NCI-H748 (cell line): Measurements from ENCODE around the gene HSPA1L.
"Not testable (repeated sequence)": the region's sequence is repeated elsewhere in the genome, so short reads cannot be mapped to it uniquely, and the experiment has no call there.

ENCODE experiments used
- DNase-seq: peaks from one replicate; lab custom pipeline; 2025; ENCODE audit not compliant: unreplicated experiment; lab: John Stamatoyannopoulos, UW

HSPA1L gene

GRCh38 chr6:31815025-31815838, at the start of gene HSPA1L, which contains the start of gene HSPA1A:
TSS of gene HSPA1L (minus strand) at chr6:31815283. CDS start at chr6:31811972, 3,311 bp downstream.
TSS of gene HSPA1A (plus strand) at chr6:31815543. CDS start at chr6:31815757, 214 bp downstream.
- peak; percentile 99 for DNase-seq

DNA sequence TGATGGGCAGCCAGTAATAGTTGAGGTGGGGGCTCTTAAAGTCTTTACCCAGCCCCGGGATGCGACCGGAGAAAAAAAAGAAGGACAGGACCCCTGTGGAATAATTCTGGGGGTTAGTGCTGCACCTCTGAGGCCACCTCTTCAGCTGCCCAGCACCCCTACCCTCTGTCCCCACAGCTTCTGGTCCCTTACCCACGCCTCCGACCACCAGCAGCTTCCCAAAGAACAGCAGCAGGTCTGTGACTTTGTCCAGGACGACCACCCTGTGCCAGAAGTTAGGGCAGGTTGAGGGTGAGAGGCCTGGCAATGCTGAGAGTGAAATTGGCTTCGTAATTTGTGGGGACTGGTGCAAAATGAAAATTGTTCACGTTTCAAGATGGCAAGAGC, 49.7 kb upstream of the HSPA1L start:
- DNase-seq, result no peak

GRCh38 chr6:31864123-31864562, 49.1 kb upstream of the HSPA1L start:
- DNase-seq, result not testable (repeated sequence)

DNA sequence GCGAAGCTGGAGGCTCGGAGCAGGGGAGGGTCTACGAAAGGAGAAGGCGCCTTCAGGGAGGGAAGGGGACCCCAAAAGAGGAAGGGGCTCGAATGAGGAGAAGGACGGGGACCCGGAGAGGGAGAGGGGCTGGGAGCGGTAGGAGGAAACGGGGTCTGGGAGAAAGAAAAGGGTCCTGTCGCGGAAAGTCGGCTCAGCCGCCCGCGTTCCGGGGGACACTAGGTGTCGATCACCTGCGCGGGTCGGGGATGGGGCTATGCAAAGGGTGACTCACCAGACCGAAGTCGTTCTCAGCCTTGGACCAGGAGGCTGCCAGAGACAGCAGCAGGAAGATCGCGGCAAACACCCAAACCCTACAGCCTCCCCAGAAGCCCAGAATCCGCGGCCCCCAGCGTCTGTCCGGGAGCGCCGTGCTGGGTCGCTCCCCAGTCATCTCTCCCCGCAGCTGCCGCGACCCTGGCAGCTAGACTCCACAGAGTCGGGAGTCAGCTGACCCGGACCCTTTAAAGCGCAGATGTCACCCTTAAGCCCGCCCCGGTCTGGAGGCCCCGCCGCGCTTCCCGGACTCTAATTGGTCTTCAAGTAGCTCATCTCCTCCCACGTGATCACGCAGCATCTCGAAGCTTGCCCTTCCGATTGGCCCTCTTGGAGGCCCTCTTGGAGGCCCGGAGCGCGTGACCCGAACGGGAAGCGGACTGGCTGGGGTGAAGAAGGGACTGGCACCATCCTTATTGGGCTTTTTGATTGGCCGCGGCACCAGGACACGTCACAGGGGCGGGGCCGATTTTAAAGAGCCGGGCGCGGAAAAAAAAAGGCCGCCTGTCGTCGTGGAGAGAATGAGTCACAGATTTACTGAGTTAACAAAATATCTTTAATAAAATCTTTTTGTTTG, 47.5 kb upstream of the HSPA1L start, which contains the start of gene NEU1:
NEU1 (minus strand) TSS at position 478 of the 892 bp plus-strand sequence; CDS start at position 433, 45 bp downstream.
- DNase-seq, result peak; percentile 100

GRCh38 chr6:31861919-31862343, 46.8 kb upstream of the HSPA1L start:
- DNase-seq, result peak; percentile 36

DNA sequence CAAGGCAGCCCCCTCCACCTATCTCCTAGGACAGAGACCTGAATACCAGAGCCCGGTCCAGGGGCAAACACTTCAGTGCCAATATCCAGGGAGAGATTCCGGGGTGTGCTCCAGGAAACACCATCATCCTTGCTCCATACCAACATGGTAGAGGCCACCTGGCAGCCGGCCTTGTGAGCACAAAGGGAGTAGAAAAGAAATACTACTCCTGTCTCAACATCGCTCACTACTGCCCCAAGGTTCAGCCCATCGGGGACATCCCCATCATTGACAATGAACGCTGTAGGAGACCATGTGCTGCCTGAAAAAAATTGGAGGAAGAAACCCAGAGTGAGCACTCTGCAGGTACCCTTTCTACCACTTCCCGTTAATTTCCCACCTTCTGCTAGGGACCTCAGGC, 46.1 kb upstream of the HSPA1L start:
- DNase-seq, result no peak

- DNase-seq, result no peak
Measured at GRCh38 chr6:31860349-31860748, 45.3 kb upstream of the HSPA1L start.

GRCh38 chr6:31859923-31860322, 44.8 kb upstream of the HSPA1L start:
- no peak for DNase-seq

DNA sequence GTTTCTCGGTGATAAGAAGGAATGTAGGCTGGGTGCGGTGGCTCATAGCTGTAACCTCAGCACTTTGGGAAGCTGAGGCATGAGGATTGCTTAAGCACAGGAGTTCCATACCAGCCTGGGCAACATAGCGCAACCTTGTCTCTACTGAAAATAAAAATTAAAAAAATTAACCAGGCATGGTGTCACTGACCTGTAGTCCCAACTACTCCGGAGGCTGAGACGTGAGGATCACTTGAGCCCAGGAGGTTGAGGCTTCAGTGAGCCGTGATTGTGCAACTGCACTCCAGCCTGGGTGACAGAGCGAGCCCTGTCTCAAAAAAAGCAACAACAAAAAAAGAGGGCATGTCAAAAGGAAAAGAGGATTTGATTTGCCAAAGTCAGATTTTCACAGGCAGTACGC, 43.6 kb upstream of the HSPA1L start:
- DNase-seq, result no peak

- not testable (repeated sequence) for DNase-seq
Measured at GRCh38 chr6:31857774-31858173, 42.7 kb upstream of the HSPA1L start.

DNA sequence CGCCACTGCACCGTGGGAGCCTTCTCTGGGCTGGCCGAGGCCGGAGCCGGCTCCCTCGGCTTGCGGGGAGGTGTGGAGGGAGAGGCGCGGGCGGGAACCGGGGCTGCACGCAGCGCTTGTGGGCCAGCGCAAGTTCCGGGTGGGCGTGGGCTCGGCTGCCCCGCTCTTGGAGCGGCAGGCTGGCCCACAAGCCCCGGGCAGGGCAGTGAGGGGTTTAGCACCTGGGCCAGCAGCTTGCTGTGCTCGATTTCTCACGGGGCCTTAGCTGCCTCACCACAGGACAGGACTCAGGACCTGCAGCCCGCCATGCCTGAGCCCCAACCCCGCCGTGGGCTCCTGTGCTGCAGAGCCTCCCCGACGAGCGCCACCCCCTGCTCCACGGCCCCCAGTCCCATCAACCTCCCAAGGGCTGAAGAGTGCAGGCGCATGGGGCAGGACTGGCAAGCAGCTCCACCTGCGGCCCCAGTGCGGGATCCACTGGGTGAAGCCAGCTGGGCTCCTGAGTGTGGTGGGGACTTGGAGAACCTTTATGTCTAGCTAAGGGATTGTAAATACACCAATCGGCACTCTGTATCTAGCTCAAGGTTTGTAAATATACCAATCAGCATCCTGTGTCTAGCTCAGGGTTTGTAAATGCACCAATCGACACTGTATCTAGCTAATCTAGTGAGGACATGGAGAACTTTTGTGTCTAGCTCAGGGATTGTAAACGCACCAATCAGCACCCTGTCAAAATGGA, 37.1 kb upstream of the HSPA1L start:
- DNase-seq, result not testable (repeated sequence)

DNA sequence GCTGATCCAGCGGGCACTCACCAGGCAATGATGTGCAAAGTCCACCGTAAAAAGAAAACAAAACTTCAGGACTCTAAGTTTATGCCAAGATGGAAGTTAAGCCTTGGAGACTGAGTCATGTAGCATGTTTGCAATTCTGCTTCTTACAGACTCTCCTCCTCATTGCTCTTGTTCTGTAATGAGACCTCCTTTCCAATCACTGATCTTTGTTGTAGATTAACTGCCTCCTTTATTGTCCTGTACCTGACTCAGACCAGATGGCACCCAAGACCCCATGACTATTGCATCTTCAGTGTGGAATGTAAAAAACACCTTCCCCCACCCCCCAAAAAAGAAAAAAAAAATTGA, 36.4 kb upstream of the HSPA1L start:
- no peak for DNase-seq

DNA sequence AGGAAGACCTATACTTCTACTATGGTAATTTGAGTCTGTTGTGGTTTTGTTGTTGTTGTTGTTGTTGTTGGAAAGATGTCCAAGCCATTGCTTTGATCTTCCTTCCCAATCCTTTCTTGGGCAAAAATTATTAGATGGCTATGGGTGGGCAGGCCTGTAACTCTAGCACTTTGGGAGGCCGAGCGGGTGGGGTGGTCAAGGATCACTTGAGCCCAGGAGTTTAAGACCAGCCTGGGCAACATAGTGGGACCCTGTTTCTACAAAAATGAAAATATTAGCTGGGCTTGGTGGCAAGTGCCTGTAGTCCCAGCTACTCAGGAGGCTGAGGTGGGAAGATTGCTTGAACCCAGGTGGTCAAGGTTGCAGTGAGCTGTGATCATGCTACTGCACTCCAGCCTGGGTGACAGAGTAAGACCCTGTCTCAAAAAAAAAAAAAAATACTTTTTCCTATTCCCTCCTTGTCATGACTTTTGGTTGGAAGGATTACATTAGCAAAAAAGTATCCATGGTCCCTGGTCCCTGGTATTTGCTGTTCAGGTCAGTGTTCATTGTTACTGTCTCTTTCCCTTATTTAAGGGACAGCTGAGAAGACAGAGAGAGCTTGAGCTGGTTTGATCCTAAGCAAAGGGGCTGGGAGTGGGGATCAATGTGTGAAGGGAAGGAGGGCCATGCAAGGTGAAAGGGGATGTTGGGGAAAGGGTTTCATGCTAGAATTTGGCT, 35.8 kb upstream of the HSPA1L start:
- no peak for DNase-seq

- DNase-seq, result no peak
Measured at GRCh38 chr6:31847276-31847978, 32.3 kb upstream of the HSPA1L start.

DNA sequence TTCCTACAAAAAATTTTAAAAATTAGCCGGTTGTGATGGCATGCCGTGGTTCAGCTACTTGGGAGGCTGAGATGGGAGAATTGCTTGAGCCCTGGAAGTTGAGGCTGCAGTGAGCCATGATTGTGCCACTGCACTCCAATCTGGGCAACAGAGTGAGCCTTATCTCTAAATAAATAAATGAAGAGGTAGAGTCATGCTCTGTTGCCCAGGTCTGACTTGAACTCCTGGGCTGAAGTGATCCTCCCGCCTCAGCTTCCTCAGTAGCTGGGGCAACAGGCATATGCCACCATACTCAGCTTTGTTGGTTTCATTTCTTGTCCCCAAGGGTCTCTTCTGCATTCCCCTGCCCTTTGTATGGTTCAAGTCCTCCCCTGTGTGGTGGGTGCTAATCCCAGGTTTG, 29.4 kb upstream of the HSPA1L start:
- no peak for DNase-seq

DNA sequence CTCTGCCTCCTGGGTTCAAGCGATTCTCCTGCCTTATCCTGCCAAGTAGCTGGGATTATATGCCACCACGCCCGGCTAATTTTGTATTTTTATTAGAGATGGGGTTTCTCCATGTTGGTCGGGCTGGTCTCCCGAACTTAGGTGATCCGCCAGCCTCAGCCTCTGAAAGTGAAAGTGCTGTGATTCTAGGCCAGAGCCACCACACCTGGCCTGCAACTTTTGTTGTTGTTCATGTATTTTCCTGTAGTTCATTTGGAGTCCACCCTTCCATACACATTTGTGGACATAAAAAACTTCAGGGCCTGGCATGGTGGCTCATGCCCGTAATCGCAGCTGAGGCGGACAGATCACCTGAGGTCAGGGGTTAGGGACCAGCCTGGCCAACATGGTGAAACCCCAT, 27.0 kb upstream of the HSPA1L start:
- no peak for DNase-seq

DNA sequence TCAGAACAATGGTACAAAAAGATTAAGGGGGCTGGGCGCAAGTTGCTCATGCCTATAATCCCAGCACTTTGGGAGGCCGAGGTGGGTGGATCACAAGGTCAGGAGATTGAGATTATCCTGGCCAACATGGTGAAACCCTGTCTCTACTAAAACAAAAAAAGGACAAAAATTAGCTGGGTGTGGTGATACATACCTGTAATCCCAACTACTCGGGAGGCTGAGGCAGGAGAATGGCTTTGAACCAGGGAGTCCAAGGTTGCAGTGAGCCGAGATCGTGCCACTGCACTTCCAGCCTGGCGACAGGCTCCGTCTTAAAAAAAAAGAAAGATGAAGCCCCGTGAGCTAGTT, 24.7 kb upstream of the HSPA1L start:
- DNase-seq, result not testable (repeated sequence)

DNA sequence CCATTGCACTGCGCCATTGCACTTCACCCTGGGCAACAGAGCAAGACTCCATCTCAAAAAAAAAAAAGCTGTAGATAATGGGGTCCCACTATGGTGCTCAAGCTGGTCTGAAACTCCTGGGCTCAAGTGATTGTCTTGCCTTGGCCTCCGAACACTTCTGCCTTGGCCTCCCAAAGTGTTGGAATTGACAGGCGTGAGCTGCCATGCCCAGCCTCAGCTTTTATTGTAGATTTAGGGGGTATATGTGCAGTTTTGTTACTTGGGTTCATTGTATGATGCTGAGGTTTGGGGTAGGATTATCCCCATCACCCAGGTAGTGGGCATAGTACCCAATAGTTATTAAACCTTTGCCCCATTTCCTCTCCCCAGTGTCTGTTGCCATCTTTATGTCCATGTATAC, 23.9 kb upstream of the HSPA1L start:
- no peak for DNase-seq

- DNase-seq, result not testable (repeated sequence)
Measured at GRCh38 chr6:31838114-31838553, 23.1 kb upstream of the HSPA1L start.
